ENCODE data around the gene SEC11C.

Gene SEC11C

GRCh38 chr18:59198215-59198614 lies 58.5 kb downstream of the SEC11C start:
- in situ Hi-C loops (cut with MboI; ENCODE audit: low pct_unique_long_range_greater_than_20kb, low sequenced_read_pairs) = no loop called here
- DNase-seq = no peak

- in situ Hi-C loops (cut with MboI; ENCODE audit: low pct_unique_long_range_greater_than_20kb, low sequenced_read_pairs) = no loop called here
- no peak for DNase-seq
Measured at GRCh38 chr18:59200787-59201186, 61.1 kb downstream of the SEC11C start.

- in situ Hi-C loops (cut with MboI; ENCODE audit: low pct_unique_long_range_greater_than_20kb, low sequenced_read_pairs) = no loop called here
- no peak for DNase-seq
Measured at GRCh38 chr18:59202258-59202820, 62.7 kb downstream of the SEC11C start.

DNA sequence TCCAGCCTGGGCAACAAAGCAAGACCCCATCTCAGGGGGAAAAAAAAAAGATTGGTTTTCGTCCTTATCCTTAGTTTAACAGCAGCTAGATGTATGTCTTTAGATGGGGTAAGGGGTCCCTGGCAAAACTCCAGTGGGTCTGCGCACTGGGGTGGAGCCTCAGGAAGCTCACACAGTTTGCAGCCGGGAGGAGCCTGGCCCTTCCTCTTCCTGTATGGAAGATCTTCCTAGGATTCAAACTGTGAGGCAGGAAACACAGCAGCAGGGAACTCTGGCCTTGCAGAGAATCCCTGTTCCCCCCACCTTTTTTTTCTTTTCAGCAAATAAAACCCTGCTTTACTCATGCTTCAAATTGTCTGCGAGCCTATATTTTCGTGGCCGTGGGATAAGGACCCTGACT lies 67.8 kb downstream of the SEC11C start:
- in situ Hi-C loops (cut with MboI; ENCODE audit: low pct_unique_long_range_greater_than_20kb, low sequenced_read_pairs) = no loop called here
- no peak for DNase-seq
